GM03348 (cell line): ENCODE measurements around the gene PEX14.
A peak's percentile ranks its signal among the peaks of the same experiment; 100 is the strongest.

Source experiments
- DNase-seq: peaks from one replicate; pipeline ENCODE4 v3.0.0; 2012; ENCODE audit warnings: low spot score

The PEX14 gene

DNA sequence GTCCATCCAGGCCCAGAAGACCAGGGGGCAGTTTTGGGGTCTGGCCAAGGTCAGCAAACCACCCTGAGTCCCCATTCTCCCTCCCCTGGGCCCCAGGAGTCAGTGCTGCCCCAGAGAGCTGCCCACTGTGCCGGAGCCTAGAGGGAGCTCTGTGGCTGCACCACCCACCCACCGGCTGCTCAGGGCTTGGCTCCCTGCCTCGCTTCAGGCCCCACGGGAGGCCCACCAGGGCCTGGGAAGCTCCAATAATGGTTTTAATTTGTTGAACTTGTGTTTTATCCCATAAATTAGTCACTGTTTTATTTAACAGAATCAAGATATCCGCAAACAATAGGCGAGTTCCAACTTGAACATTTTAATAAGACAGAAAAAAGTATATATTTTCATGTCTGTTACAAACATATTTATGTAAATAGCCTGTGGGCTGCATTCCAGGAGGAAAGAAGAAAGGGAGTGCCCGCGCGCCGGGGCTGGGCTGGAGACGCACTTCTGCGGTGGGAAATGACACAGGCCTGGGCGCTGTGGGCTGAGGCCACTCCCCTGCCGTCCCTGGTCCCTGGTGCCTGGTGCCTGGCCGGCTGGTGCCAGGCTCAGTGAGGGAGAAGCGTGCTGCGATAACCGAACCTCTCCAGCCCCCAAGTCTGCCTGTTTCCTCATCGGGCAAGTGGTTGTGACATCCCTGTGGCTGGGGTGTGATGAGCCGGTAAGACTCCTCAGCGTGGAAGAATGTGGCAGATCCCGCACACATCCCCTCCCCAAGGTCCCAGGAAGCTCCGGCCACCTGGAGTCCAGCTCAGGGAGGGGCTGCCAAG is 160.5 kb downstream of the PEX14 start:
- DNase-seq = peak; percentile 86

GRCh38 chr1:10635992-10636391 is 161.2 kb downstream of the PEX14 start:
- no peak for DNase-seq

GRCh38 chr1:10637400-10637799 is 162.7 kb downstream of the PEX14 start:
- no peak for DNase-seq

- no peak for DNase-seq
Observed at GRCh38 chr1:10637834-10638558, 163.2 kb downstream of the PEX14 start.

GRCh38 chr1:10638559-10639005 is 163.8 kb downstream of the PEX14 start:
- DNase-seq = no peak

GRCh38 chr1:10639011-10639774 is 164.4 kb downstream of the PEX14 start:
- DNase-seq = no peak

GRCh38 chr1:10639775-10640578 is 165.2 kb downstream of the PEX14 start:
- no peak for DNase-seq

DNA sequence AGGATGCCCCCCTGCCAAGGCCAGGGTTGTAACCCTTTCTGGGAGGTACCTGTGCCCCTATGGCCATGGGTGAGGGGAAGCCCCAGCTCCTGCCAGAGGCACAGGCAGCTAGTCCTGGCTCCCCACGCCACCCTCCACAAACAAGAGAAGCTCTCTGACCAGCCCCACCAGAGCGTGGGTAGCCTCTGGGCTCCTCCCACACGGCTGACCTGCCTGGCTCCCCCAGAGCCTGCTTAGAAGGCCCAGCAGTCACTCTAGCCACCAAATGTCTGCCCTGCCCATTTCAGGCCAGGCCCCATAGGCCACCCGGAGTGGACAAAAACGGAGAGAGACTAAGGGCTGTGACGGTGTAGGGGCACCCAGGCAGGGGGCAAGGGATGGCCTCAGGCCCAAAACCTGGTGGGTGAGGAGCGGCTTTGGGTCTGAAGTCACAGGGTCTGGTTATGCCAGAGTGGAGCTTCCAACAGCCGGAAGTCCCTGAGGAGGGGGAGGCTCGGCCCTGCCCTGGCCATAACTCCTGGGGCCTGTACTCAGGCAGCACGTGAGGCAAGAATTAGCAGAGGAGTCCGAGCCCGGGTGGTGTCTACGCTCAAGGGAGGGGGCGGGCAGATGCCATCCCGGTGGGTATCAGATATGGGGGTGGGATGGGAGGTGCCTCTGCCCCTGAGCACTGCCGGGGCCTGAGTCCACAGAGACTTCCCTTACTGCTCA is 166.2 kb downstream of the PEX14 start:
- no peak for DNase-seq

DNA sequence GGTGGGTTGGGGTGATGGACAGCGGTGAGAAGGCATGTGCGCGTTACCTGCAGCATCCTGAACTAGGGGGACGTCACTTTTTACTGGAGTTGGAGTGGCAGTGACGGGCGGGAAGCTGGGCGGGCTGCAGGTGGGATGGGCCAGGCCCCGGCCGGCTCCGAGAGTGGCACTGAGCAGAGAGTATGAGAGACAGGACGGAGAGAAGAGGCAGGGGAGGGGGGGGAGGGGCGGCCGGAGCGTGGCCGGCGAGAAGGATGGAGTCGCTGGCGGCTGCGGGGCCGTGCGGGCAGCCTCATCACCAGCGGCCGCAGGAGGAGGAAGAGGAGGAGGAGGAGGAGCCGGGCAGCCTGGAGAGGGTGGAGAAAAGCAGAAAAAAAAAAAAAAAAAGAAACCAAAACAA is 167.2 kb downstream of the PEX14 start:
- no peak for DNase-seq

GRCh38 chr1:10642403-10643080 is 167.8 kb downstream of the PEX14 start:
- DNase-seq = no peak

- DNase-seq = no peak
Observed at GRCh38 chr1:10643607-10644306, 169.0 kb downstream of the PEX14 start.

DNA sequence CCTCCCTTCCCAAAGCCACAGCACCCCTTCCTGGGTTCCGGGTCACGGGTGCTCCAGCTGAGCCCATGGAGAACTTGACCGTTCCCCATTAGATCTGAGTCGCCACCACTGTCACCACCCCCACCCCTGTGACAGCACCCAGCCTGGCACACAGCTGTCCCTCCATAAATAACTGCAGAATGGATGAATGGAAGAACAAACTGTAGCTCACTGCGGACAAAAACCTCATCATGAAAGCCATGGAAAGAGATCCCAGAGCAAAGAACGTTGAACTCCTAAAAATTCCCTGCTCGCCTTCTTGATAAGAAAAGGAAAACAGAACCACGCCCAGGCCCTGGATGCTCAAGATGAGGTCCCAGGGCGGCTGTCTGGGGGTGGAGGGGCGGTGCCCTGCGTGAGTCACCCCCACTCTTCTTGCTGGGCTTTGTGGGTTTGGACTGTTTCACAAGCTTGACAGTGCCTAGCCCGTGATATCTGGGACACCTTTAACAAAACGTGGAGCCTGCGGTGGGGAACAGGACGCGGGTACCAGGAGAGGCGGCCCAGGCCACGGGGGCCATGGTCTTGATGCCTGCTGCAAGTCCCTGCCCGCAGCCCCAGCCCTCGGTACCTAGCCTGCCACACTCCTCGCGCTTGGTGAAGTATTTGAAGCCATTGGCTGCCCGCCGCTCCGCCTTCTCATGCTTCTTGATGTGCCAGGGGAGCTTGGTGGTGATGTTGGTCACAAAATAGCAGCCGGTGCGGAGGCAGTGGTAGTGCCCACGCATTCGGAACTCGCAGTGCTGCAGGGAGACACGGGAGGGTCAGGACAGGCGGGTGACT is 169.8 kb downstream of the PEX14 start:
- peak; percentile 36 for DNase-seq

GRCh38 chr1:10646347-10646861 is 171.7 kb downstream of the PEX14 start:
- DNase-seq = peak; percentile 61

DNA sequence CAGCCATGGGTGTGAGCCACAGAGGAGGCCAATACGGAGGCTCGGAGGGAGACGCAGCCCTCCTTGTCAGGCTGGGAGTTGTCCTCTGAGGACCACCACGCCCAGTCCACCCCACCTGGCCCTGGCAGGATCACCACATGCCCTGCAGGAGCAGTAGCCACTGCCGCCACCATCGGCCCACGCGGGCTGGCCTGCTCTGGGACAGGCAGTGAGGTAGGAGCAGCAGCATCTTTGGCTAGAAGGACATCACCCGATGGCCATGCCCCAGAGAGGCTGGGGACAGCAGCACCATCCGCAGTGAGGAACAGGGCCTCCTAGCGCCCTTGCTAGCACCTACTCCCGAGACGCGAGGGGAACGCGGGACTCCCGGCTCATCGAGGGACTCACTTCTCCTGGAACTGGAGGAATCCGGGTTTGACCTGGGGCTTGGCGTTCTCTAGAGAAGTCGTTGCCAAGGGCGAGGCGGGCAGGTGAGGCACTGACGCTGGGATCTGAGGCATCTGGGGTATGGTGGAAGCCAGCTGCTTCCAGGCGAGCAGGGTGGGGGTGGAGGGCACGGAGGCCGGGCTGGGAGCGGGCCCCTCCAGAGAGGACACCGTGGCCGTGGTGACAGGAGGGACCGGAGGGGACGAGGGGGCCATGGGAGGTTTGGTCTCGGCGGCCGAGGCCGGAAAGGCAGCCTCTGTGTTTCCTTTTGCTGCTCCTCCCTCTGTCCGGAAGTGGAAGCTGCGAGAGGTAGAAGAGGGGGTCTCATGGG is 172.8 kb downstream of the PEX14 start:
- DNase-seq = no peak

DNA sequence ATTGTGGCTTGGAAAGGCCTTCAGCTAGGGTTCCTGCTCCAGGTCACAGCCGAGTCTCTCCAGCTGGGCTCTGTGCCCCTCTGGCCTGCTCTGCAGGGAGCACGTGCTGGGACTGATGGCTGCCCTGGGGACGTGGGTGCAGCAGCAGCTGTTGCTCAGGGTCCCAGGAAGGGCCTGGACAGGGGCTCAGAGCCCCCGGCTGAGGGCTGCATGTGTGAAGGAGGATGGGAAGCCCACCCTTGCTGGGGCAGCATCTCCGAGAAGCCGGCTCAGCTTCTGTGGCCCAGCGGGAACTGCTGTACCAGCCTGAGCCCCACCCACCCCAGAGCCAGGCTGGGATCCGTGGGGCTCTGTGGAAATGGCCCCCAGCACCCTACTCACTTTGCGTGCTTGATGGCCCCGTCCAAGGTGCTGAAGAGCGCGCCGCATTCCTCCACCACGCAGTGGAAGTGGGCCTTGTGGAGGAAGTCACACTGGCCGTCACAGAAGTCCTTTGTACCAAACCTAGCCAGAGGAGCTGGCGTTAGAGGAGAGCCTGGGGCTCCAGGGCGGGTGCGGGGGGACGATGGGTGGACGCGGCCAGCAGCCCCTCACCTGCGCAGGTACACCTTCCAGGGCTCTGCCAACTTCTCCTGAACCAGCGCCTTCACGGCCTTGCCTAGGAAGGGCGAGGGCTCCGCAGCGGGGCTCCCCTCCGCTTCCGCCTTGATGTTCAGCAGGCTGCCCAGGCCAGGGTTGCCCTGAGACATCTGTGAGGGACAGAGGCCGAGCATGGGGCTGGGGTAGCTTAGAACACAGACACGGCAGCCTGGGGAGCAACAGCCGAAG is 174.2 kb downstream of the PEX14 start:
- no peak for DNase-seq

- no peak for DNase-seq
Observed at GRCh38 chr1:10649517-10650201, 174.9 kb downstream of the PEX14 start.
